HG02943 (cell line): ENCODE measurements around the gene PDXP.

Source experiments
- ATAC-seq: cut with Tn5 transposase; IDR thresholded peaks from one replicate; pipeline ENCODE4 v1.9.1; 2021; ENCODE audit warnings: mild to moderate bottlenecking, low read depth, moderate library complexity; ENCODE audit not compliant: unreplicated experiment

Gene PDXP

GRCh38 chr22:37627545-37627944, 31.0 kb upstream of the PDXP start:
- ATAC-seq: no peak

- no peak for ATAC-seq
These were observed 29.7 kb upstream of the PDXP start for GRCh38 chr22:37628830-37629229.

DNA sequence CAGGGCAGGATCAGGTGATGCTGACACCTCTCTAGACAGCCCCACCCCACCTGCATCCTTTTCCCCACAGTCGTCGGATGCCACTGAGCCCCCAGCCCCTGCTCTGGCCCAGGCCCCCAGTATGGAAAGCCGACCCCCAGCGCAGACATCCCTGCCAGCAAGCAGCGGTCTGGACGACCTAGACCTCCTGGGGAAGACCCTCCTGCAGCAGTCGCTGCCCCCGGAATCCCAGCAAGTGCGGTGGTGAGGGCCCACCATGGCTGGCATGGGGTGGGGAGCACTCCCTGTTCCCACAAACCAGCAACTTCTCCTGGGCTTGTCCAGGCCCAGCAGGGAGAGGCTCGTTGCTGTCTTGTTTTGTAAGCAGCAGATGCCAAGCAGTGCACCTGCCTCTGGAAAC, 28.6 kb upstream of the PDXP start:
- no peak for ATAC-seq

- ATAC-seq: no peak
These were observed 27.6 kb upstream of the PDXP start for GRCh38 chr22:37630839-37631435.

DNA sequence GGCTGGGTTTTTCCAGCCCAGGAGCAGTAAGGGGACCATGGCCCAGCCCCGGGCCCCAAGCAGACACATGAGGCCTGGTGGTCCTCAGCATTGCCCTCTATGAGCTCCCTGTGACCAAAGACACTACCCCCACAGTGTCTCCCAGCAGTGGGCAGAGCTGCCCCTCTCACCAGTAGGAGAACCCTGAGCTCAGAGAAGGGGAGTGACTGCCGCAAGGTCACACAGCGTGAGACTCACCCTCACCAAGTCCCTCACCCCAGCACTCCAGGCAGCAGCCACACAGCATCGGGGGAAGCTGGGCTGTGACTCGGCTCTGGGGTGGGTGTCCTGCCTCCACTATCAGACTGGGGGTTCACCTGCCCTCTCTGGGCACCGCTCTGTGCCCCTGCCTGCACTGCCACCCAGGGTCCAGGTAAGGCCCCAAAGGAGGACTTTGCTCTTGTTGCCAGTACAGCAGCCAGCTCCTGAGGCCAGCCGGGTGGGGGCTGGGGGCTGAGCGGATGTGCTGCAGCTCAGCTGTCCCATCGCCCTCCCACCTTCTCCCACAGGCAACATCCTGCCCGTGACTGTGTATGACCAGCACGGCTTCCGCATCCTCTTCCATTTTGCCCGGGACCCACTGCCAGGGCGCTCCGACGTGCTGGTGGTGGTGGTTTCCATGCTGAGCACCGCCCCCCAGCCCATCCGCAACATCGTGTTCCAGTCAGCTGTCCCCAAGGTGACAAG, 26.9 kb upstream of the PDXP start:
- ATAC-seq: no peak

DNA sequence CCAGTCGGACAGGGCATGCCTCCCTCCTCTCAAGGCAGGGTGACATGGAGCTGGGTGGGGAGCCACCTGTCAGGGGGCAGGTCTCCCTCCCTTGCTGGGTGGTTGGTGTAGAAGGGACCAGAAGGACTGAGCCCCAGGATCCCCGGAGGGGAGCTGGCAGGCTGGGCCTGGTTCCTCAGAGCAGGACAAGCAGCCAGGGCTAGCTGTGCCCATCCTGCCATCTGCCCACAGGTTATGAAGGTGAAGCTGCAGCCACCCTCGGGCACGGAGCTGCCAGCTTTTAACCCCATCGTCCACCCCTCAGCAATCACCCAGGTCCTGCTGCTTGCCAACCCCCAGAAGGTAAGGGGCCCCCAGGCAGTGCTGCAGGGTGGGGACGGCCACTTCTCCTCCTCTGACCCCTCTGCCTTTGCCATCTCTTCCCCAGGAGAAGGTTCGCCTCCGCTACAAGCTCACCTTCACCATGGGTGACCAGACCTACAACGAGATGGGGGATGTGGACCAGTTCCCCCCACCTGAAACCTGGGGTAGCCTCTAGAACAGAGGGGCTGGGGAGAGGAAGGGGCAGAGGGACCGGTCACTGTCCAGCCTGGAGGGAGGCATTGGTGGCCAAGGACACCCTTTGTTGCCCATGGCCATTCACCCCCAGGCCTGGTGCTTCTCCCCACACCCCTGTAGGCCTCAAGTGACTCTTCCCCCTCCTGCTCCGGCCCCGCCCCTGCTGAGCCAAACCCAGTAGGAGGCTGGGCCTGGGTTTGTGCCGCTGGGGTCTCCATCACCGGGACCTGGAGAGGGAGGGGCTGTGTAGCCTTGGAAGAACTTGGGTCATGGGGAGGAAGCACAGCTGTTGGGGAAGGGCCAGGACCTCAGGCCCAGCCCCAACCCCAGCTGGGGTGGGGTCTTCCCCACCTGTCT, 26.1 kb upstream of the PDXP start:
- ATAC-seq: peak; percentile 14

GRCh38 chr22:37633089-37633624, 25.4 kb upstream of the PDXP start:
- ATAC-seq: peak; percentile 47

GRCh38 chr22:37633625-37634416, 24.7 kb upstream of the PDXP start:
- ATAC-seq: peak; percentile 44

DNA sequence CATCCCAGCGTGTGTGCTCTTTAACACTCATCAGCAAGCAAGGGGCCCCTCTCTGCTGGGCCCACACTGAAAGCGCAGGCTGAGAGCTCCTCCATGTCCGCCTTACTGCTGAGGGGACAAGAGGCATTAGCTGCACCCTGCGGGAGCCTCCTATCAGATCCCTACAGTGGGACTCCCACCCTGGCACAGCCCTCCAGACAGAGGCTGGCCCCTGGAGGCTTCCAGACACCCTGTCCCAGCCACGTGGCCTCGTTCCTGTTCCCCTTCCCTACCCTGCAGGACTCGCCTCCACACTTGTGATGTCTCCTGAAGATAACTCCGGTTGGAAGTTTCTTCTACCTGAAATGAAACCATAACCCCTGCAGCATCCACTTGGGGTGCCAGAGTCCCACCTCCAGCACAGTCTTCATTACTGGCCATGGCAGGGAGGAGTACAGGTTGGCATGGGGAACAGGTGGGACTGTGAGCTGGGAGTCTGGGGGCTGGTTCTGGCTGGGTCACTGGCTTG, 24.1 kb upstream of the PDXP start:
- no peak for ATAC-seq

DNA sequence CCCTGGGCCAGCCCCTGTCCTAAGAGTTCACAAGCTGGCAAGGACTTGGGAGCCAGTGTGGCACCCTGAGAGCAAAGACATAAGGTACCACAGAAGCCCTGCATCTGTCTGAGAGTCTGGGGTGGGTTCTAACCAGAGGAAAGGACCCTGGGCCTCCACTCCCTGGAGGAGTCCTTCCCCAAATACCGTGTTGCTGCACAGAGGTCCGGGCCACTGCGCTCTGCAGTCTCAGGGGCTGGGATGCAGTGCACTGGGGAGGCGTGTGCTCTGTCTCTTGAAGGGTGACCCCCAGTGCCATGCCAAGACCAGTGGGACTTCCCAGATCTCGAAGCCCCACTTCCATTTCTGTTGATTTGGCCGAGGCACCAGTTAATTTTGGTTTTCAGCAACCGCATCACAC, 23.4 kb upstream of the PDXP start:
- no peak for ATAC-seq

DNA sequence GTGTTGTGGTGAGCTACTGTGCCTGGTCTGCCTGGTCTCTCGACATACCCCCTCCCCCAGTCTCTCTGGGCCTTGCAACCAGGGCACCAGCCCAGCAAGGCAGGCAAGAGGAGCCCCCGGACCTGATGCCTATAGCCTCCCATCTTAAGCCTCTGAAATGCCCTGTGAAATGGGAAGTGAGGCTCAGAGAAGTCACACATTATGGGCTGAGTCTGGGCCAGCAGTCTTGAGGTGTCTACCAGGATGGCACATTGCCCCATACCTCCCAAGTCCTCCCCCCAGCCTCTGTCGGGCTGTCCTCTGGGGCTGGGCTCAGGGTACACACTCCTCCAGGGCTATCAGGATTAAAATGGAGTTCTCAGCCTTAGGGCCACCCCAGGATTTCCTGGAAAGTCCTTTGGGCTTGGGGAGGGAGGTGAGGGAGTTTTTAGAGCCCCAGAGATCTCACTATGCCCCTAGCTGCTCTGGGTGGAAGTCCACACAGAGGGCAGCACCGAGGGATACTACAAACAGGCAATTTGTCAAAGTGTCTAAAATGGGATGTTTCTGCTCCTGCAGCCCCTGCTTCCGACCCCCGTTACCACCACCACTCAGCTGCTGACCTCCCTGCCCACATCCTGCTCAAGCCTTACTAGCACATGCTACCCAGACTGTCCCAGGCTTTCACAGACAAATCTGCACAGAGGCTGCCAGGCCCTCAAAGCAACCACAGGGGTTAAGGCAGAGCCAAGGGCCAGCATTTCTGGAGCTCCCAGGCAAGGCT, 22.2 kb upstream of the PDXP start:
- no peak for ATAC-seq

- ATAC-seq: no peak
These were observed 21.6 kb upstream of the PDXP start for GRCh38 chr22:37636949-37637273.

DNA sequence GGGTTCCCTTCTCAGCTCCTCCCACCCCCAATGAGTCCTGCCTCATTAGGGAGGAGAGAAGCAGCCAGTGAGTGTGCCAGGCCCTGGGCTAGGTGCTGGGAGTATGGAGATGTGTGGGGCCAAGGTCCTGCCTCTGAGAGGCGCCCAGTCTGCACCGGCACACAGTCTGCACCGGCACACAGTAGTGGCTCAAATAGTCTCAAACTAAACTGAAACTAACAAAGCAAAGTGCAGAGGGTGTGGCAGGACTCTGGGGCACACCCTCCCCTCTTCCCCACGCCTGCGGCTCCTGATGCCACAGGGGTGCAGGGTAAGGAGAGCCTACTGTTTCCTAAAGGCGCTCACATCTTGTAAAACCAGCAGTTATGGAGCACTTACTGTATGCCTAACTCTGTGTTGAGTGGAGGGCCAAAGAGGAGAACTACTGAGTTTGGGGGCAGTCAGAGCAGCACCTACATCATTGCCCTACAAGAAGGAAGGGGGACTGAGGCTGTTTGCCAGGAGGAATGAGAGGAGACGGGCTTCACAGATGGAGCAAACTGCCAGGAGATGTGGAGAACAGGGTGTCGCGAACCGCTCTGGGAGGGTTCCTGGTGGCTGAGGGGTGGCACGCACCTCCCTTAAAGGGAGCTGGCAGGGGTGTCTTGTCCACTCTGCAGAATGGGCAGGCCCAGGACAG, 20.0 kb upstream of the PDXP start:
- ATAC-seq: no peak

- no peak for ATAC-seq
These were observed 19.3 kb upstream of the PDXP start, which contains the start of gene SH3BP1 for GRCh38 chr22:37639070-37639760. Gene SH3BP1 (plus strand): TSS chr22:37639669. CDS start chr22:37639788, 119 bp downstream.

- no peak for ATAC-seq
These were observed 18.5 kb upstream of the PDXP start for GRCh38 chr22:37639771-37640590.

GRCh38 chr22:37640591-37641560, 17.6 kb upstream of the PDXP start:
- no peak for ATAC-seq
